HEK293T (cell line): ENCODE measurements around the gene SIDT2.

Source experiments
- ARNT ChIP-seq: fragments of 450-650 bp; IDR thresholded peaks from 2 replicates; pipeline ENCODE4 v1.6.1; 2017; ENCODE audit warnings: mild to moderate bottlenecking
- BHLHE40 ChIP-seq: fragments of 450-650 bp; IDR thresholded peaks from 2 replicates; pipeline ENCODE4 v1.6.1; 2016; ENCODE audit warnings: mild to moderate bottlenecking, moderate library complexity, borderline replicate concordance
- ELF4 ChIP-seq: fragments of 450-650 bp; IDR thresholded peaks from 2 replicates; pipeline ENCODE4 v1.6.1; 2017; ENCODE audit warnings: antibody characterized with exemption
- FOXA1 ChIP-seq: fragments of 450-650 bp; IDR thresholded peaks from 2 replicates; pipeline ENCODE4 v1.6.1; 2016; ENCODE audit warnings: mild to moderate bottlenecking
- FOXK2 ChIP-seq: fragments of 450-650 bp; IDR thresholded peaks from 2 replicates; pipeline ENCODE4 v1.6.1; 2016; ENCODE audit warnings: mild to moderate bottlenecking
- HDGF ChIP-seq: fragments of 450-650 bp; IDR thresholded peaks from 2 replicates; pipeline ENCODE4 v1.6.1; 2017; ENCODE audit warnings: antibody characterized with exemption, borderline replicate concordance
- L3MBTL2 ChIP-seq: fragments of 450-650 bp; conservative IDR thresholded peaks from 2 replicates; pipeline ENCODE4 v1.6.1; 2016; ENCODE audit warnings: mild to moderate bottlenecking
- LEF1 ChIP-seq: fragments of 450-650 bp; IDR thresholded peaks from 2 replicates; pipeline ENCODE4 v1.6.1; 2017; ENCODE audit warnings: mild to moderate bottlenecking, borderline replicate concordance
- NFRKB ChIP-seq: fragments of 450-650 bp; IDR thresholded peaks from 2 replicates; pipeline ENCODE4 v1.6.1; 2016; ENCODE audit warnings: mild to moderate bottlenecking, moderate library complexity
- PKNOX1 ChIP-seq: fragments of 450-650 bp; IDR thresholded peaks from 2 replicates; pipeline ENCODE4 v1.6.1; 2016
- SP1 ChIP-seq: fragments of 450-650 bp; IDR thresholded peaks from 2 replicates; pipeline ENCODE4 v1.6.1; 2017
- SUZ12 ChIP-seq: fragments of 450-650 bp; IDR thresholded peaks from 2 replicates; pipeline ENCODE4 v1.6.1; 2016; ENCODE audit warnings: mild to moderate bottlenecking
- TARDBP ChIP-seq: fragments of 450-650 bp; IDR thresholded peaks from 2 replicates; pipeline ENCODE4 v1.6.1; 2016
- ZNF384 ChIP-seq: fragments of 450-650 bp; IDR thresholded peaks from 2 replicates; pipeline ENCODE4 v1.6.1; 2016

- no peak for TF ChIP-seq ZNF384
- TF ChIP-seq BHLHE40, result no peak
- no peak for TF ChIP-seq PKNOX1
- no peak for TF ChIP-seq SP1
- no peak for TF ChIP-seq L3MBTL2
- no peak for TF ChIP-seq TARDBP
- TF ChIP-seq SUZ12, result no peak
- TF ChIP-seq LEF1, result no peak
- no peak for TF ChIP-seq NFRKB
- TF ChIP-seq ARNT, result no peak
- no peak for TF ChIP-seq HDGF
- TF ChIP-seq ELF4, result no peak
- TF ChIP-seq FOXA1, result no peak
- no peak for TF ChIP-seq FOXK2
These were observed 53.2 kb downstream of the SIDT2 start, which contains the start of gene PCSK7 for GRCh38 chr11:117231842-117232091.
